Lower leg skin (tissue), 4 donors: ENCODE measurements around the gene INCA1. TPM values are rescaled to one million over a fixed set of nuclear protein-coding genes. Genes with fewer than 3 reads are reported as not detected.

Experiments
- DNase-seq, 2 donors: peaks; one replicate each; pipeline ENCODE4 v3.0.0-alpha.2; 2019; ENCODE audit warnings: low spot score in 2 of 2
- H3K4me3 ChIP-seq: fragments of 200-600 bp; sonication (generic); 2 replicates; pipeline ENCODE4 v1.5.1; 2017; ENCODE audit warnings: mild to moderate bottlenecking, low read depth; ENCODE audit not compliant: poor library complexity, severe bottlenecking
- CTCF ChIP-seq, 3 donors: fragments of 450-650 bp; IDR thresholded peaks; one replicate each; pipeline ENCODE4 v1.5.1; 2016; ENCODE audit warnings: antibody characterized with exemption in 3 of 3, mild to moderate bottlenecking in 3 of 3, moderate library complexity in 2 of 3
- POLR2A ChIP-seq, 2 donors: fragments of 450-650 bp; IDR thresholded peaks; one replicate each; pipeline ENCODE4 v1.6.1; 2016 to 2017; ENCODE audit warnings: antibody characterized with exemption in 2 of 2, mild to moderate bottlenecking in 1 of 2, moderate library complexity in 1 of 2
- WGBS, 2 donors: methylation state at CpG; one replicate each; pipeline ENCODE4 v1.1.5; 2018; 5-methylcytosine and 5-hydroxymethylcytosine counted together
- intact Hi-C: fragments of 100-400 bp; cut with DNase I; formaldehyde crosslinking; loops from one replicate; pipeline ENCODE4 v1.15.0; 2023; ENCODE audit warnings: low total_unique reads
- total RNA-seq, 4 donors: library from RNA; depleted of rRNA; stranded (reverse); fragments of >200 nt; gene quantifications; one replicate each; pipeline ENCODE4 v1.1.0, GENCODE V29; 2016

Gene INCA1
- total RNA-seq, 4 donors from 2014 or later, result 0.39 to 2.6 (median 1.4) TPM

GRCh38 chr17:5027916-5028315, 30.6 kb upstream of the INCA1 start:
- TF ChIP-seq POLR2A (IDR thresholded peaks at IDR 0.05) (no peak), CTCF (IDR thresholded peaks at IDR 0.05) (no peak)
- intact Hi-C loops, result no loop called here
- H3K4me3 ChIP-seq, result no peak overlapping the region
- DNase-seq, result no peak
- WGBS, 2 donors, result 78 to 84% methylated on average over 5 of the region's 5 CpGs

- WGBS, 2 donors, result 87 to 88% methylated on average over 6 of the region's 6 CpGs
- intact Hi-C loops, result no loop called here
- H3K4me3 ChIP-seq, result no peak overlapping the region
- no peak for DNase-seq
- TF ChIP-seq POLR2A (IDR thresholded peaks at IDR 0.05) (no peak), CTCF (IDR thresholded peaks at IDR 0.05) (no peak)
Observed at GRCh38 chr17:5027299-5027698, 30.0 kb upstream of the INCA1 start.

- H3K4me3 ChIP-seq, result no peak overlapping the region
- 89 to 96% methylated on average over 4 of the region's 4 CpGs for WGBS, 2 donors
- no peak for DNase-seq
- intact Hi-C loops, result no loop called here
- TF ChIP-seq CTCF (IDR thresholded peaks at IDR 0.05), result no peak
- TF ChIP-seq POLR2A (IDR thresholded peaks at IDR 0.05), result no peak
Observed at GRCh38 chr17:5024604-5025003, 27.3 kb upstream of the INCA1 start.

GRCh38 chr17:5023588-5024147, 26.3 kb upstream of the INCA1 start:
- no peak for DNase-seq
- H3K4me3 ChIP-seq, result no peak overlapping the region
- TF ChIP-seq POLR2A (IDR thresholded peaks at IDR 0.05), result no peak
- no peak for TF ChIP-seq CTCF (IDR thresholded peaks at IDR 0.05)
- intact Hi-C loops, result no loop called here
- WGBS, 2 donors, result 93 to 94% methylated on average over 24 to 29 of the region's 29 CpGs

- 95 to 96% methylated on average over 29 to 30 of the region's 30 CpGs for WGBS, 2 donors
- no peak overlapping the region for H3K4me3 ChIP-seq
- DNase-seq, result no peak
- intact Hi-C loops, result no loop called here
- no peak for TF ChIP-seq POLR2A (IDR thresholded peaks at IDR 0.05)
- no peak for TF ChIP-seq CTCF (IDR thresholded peaks at IDR 0.05)
Observed at GRCh38 chr17:5022171-5022711, 24.9 kb upstream of the INCA1 start.

- TF ChIP-seq POLR2A (IDR thresholded peaks at IDR 0.05), result no peak
- TF ChIP-seq CTCF (IDR thresholded peaks at IDR 0.05), result no peak
- DNase-seq, result no peak
- 82 to 86% methylated on average over 20 of the region's 20 CpGs for WGBS, 2 donors
- H3K4me3 ChIP-seq, result no peak overlapping the region
- intact Hi-C loops, result no loop called here
Observed at GRCh38 chr17:5020502-5021023, 23.2 kb upstream of the INCA1 start.
